IPS-11a (cell line): ENCODE results near the gene TEAD3.

Experiments used
- H3K4me3 ChIP-seq: one replicate; pipeline ENCODE4 v1.5.1; 2013; ENCODE audit warnings: low read depth, low read length, control low read depth

TEAD3 gene

GRCh38 chr6:35427435-35427834 lies 69.4 kb downstream of the TEAD3 start:
- H3K4me3 ChIP-seq: no peak overlapping the region

DNA sequence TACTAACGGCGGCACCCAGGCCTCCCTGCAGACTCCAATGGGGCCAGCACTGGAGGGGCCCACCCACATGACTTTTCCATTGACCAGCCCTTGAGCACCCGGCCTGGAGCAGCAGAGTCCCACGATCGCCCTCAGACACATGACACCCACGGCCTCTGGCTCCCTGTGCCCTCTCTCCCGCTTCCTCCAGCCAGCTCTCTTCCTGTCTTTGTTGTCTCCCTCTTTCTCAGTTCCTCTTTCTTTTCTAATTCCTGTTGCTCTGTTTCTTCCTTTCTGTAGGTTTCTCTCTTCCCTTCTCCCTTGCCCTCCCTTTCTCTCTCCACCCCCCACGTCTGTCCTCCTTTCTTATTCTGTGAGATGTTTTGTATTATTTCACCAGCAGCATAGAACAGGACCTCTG lies 70.8 kb downstream of the TEAD3 start:
- no peak overlapping the region for H3K4me3 ChIP-seq

- no peak overlapping the region for H3K4me3 ChIP-seq
These were observed 71.6 kb downstream of the TEAD3 start for GRCh38 chr6:35425284-35425683.
